A549 treated with dexamethasone at 1 μM for 4 hours (cell line): ENCODE data around the gene ARHGDIB. TPM values are rescaled to one million over a fixed set of nuclear protein-coding genes. Genes with fewer than 3 reads are reported as not detected.

Source experiments
- total RNA-seq: library from RNA; stranded (reverse); fragments of 200-300 nt; extraction: Qiagen RNA extraction; gene quantifications from 5 replicates; pipeline ENCODE4 v1.2.3, GENCODE V29; 2022

ARHGDIB gene
- total RNA-seq = 0.83 to 1.5 TPM (median 1.3 TPM) in 5 replicates

DNA sequence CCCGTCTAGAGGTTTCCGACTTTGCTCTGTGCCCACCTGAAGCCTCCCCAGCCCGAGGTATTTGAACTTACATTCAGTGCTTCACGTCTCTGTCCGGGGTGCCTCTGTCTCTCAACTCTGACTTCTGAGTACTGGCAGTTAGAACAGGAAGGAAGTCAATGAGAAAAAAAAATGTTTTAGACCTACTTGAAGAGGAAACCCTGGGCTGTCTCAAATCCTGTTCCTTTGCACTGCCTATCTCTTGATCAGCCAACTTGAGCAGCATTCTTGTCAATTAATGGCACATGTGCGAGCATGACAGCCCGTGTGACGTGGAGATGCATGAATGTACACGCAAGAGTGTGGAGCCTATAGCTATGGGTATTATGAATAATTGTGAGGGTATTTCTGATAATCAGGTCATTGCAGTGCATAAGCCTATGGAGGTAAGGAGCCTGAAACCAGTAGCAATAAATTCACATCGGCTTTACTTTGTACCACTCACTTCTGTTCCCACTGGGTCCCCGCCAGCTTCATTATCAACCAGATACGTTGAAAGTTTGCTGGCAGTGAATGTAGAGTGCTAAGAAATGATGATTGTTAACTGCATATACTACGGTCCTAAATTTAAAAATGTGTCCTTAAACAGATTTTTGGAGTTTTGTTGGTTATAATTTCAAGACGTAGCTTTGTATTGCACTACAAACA lies at the start of gene ARHGDIB:
ARHGDIB (minus strand) TSS at position 136 of the 687 bp plus-strand sequence. CDS start 10,889 bp downstream, outside the sequence.

DNA sequence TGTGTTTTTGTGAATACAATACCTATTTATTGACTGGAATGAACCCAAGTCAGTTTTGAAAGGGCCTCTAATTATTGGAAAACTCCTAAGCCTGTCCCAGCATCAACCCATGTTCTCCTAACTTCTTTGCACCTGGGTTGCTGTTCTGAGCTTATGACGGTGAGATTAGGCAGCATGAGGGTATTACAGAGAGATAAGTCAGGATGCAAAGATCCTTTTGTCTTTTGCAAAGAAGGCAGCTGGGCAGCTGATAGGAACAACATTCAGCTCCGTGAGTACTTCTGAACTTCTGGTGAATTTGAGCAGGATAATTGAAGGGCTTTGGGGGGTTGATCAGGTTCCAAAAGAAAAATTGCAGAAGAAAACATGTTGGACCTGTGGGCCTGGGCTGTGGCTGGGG lies 11.4 kb upstream of the ARHGDIB start, which contains the start of gene PDE6H:
PDE6H (plus strand) TSS at position 227 of the 400 bp plus-strand sequence. CDS start 4,971 bp downstream, outside the sequence.

DNA sequence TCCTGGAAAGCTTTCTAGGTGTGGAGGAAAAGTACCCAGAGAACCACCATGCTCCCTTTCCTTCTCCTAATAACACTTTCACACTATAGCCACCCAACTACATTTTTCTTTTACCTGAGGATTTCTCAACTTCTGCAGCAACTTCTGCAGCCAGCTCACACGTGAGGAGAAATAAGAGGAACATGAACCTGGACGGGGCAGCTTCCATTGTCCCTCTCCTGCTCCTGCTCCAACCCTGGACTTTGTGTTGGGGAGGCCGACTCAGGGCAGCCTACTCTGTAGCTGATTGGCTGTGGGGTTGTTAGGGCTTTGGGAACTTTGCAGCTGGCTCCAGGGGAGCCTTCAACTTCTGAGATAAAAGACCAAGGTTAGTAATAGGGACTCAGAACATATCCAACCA lies 23.1 kb downstream of the ARHGDIB start, which contains the start of gene ERP27:
ERP27 (minus strand) TSS at position 237 of the 400 bp plus-strand sequence; CDS start at position 208, 29 bp downstream.

Other genes with a start within 250 kb of the ARHGDIB start
- 44.8 to 56.1 TPM (median 50.4 TPM) in 5 replicates for gene WBP11, start 158.1 kb downstream of the ARHGDIB start, total RNA-seq
- 1.3 to 2.1 TPM (median 1.5 TPM) in 5 replicates for gene C12orf60, start 157.9 kb downstream of the ARHGDIB start, total RNA-seq
- gene SMCO3, start 147.4 kb downstream of the ARHGDIB start, total RNA-seq = 0.05 TPM in 1 of 5 replicates, not detected in the others
- 0.15 TPM in 1 of 5 replicates, not detected in the others for gene ART4, start 118.1 kb downstream of the ARHGDIB start, total RNA-seq
- not detected in 5 replicates for gene MGP, start 75.7 kb downstream of the ARHGDIB start, total RNA-seq
- gene ERP27, start 23.1 kb downstream of the ARHGDIB start, total RNA-seq = not detected in 5 replicates
- not detected in 5 replicates for gene PDE6H, start 11.4 kb upstream of the ARHGDIB start, total RNA-seq